Neuronal stem cell (in vitro differentiated cells): Measurements from ENCODE around the gene DDX47.
"Not testable (repeated sequence)": the region's sequence is repeated elsewhere in the genome, so short reads cannot be mapped to it uniquely, and the experiment has no call there.

Experiments
- DNase-seq: peaks from one replicate; pipeline ENCODE4 v3.0.0-alpha.2; 2013; ENCODE audit warnings: low spot score
- H2AFZ ChIP-seq: one replicate; pipeline ENCODE4 v1.6.1; 2013; ENCODE audit warnings: mild to moderate bottlenecking, low read length, inconsistent platforms
- H2AK5ac ChIP-seq: 2 replicates; pipeline ENCODE4 v1.6.1; 2013; ENCODE audit warnings: low read depth, mild to moderate bottlenecking, inconsistent platforms, low read length, moderate library complexity, mixed read lengths
- H2BK120ac ChIP-seq: 2 replicates; pipeline ENCODE4 v1.6.1; 2013; ENCODE audit warnings: low read depth, mild to moderate bottlenecking, inconsistent platforms, low read length, moderate library complexity, mixed read lengths
- H2BK12ac ChIP-seq: one replicate; pipeline ENCODE4 v1.6.1; 2013; ENCODE audit warnings: low read length, inconsistent platforms
- H2BK15ac ChIP-seq: 2 replicates; pipeline ENCODE4 v1.6.1; 2013; ENCODE audit warnings: mild to moderate bottlenecking, low read length, inconsistent platforms, mixed read lengths
- H2BK5ac ChIP-seq: one replicate; pipeline ENCODE4 v1.6.1; 2013; ENCODE audit warnings: inconsistent platforms, mild to moderate bottlenecking, low read length, moderate library complexity
- H3K14ac ChIP-seq: one replicate; pipeline ENCODE4 v1.6.1; 2013; ENCODE audit warnings: low read length, inconsistent platforms
- H3K18ac ChIP-seq: 2 replicates; pipeline ENCODE4 v1.6.1; 2013; ENCODE audit warnings: low read length, inconsistent platforms
- H3K23ac ChIP-seq: 2 replicates; pipeline ENCODE4 v1.6.1; 2013; ENCODE audit warnings: low read depth, mild to moderate bottlenecking, mixed read lengths, low read length, inconsistent platforms; ENCODE audit not compliant: poor library complexity
- H3K27ac ChIP-seq: replicated peaks from 3 replicates; pipeline ENCODE4 v1.5.1; 2013; ENCODE audit warnings: low read length, inconsistent platforms
- H3K27me3 ChIP-seq, 3 experiments: 2 replicates each; pipeline ENCODE4 v1.6.1; 2013; ENCODE audit warnings: low read length in 3 of 3, mild to moderate bottlenecking in 2 of 3, inconsistent platforms in 1 of 3, low read depth in 1 of 3, mixed read lengths in 1 of 3, moderate library complexity in 1 of 3; ENCODE audit not compliant: control insufficient read depth in 3 of 3, insufficient read depth in 3 of 3
- H3K36me3 ChIP-seq, 2 donors: replicated peaks in 1 of 2; 2 replicates each; pipeline ENCODE4 v1.6.1; 2013; ENCODE audit warnings: low read length in 2 of 2; ENCODE audit not compliant: control insufficient read depth in 2 of 2, insufficient read depth in 2 of 2
- H3K4ac ChIP-seq: 2 replicates; pipeline ENCODE4 v1.6.1; 2013; ENCODE audit warnings: inconsistent platforms, mild to moderate bottlenecking, low read length, moderate library complexity
- H3K4me1 ChIP-seq, 2 donors: 1 replicate in 1 of 2; 2 replicates in 1 of 2; pipeline ENCODE4 v1.6.1; 2013; ENCODE audit warnings: low read length in 2 of 2, low read depth in 1 of 2; ENCODE audit not compliant: control insufficient read depth in 2 of 2, insufficient read depth in 1 of 2
- H3K4me2 ChIP-seq: one replicate; pipeline ENCODE4 v1.6.1; 2013; ENCODE audit warnings: mild to moderate bottlenecking, low read length, inconsistent platforms; ENCODE audit not compliant: insufficient read depth, poor library complexity, severe bottlenecking
- H3K4me3 ChIP-seq, 2 donors: 2 replicates each; pipeline ENCODE4 v1.5.1; 2013; ENCODE audit warnings: low read length in 2 of 2, mild to moderate bottlenecking in 2 of 2, inconsistent platforms in 1 of 2, moderate library complexity in 1 of 2
- H3K79me1 ChIP-seq: one replicate; pipeline ENCODE4 v1.6.1; 2013; ENCODE audit warnings: low read depth, mild to moderate bottlenecking, inconsistent platforms, low read length, moderate library complexity
- H3K9ac ChIP-seq: one replicate; pipeline ENCODE4 v1.6.1; 2013; ENCODE audit warnings: mild to moderate bottlenecking, low read depth, low read length, inconsistent platforms; ENCODE audit not compliant: poor library complexity
- H3K9me3 ChIP-seq, 2 donors: replicated peaks in 1 of 2; 2 replicates each; pipeline versions ENCODE3 to v1.6.1; 2013; ENCODE audit warnings: low read length in 2 of 2, mild to moderate bottlenecking in 2 of 2, inconsistent platforms in 1 of 2, low read depth in 1 of 2, mixed read lengths in 1 of 2, moderate library complexity in 1 of 2; ENCODE audit not compliant: control insufficient read depth in 2 of 2, insufficient read depth in 1 of 2
- H4K8ac ChIP-seq: one replicate; pipeline ENCODE4 v1.6.1; 2013; ENCODE audit warnings: low read depth, mild to moderate bottlenecking, inconsistent platforms, low read length, moderate library complexity
- H4K91ac ChIP-seq: one replicate; pipeline ENCODE4 v1.6.1; 2013; ENCODE audit warnings: low read length, low read depth, mild to moderate bottlenecking, inconsistent platforms; ENCODE audit not compliant: poor library complexity
- WGBS, 2 donors: extraction: QIAGEN DNeasy Blood & Tissue Kit; methylation state at CpG; one replicate each; pipeline ENCODE4 v1.1.7; 2013; ENCODE audit warnings: missing lambda C conversion rate in 2 of 2, mixed read lengths in 1 of 2; ENCODE audit not compliant: insufficient read length in 2 of 2, insufficient replicate concordance in 1 of 2; ENCODE audit errors: extremely low coverage in 2 of 2; 5-methylcytosine and 5-hydroxymethylcytosine counted together

Gene DDX47

GRCh38 chr12:12820376-12820775 lies 7.2 kb downstream of the DDX47 start:
- peaks cover 18 to 91% of the 10 kb centered on the region in 2 donors for H3K36me3 ChIP-seq
- H3K27ac ChIP-seq, DNase-seq, H4K91ac ChIP-seq, H2BK12ac ChIP-seq, H4K8ac ChIP-seq, H2AFZ ChIP-seq, H3K4me3 ChIP-seq, H3K14ac ChIP-seq, H3K23ac ChIP-seq, H3K9ac ChIP-seq, H2BK5ac ChIP-seq, H3K79me1 ChIP-seq, H3K4me2 ChIP-seq, H2AK5ac ChIP-seq, H3K4ac ChIP-seq, H3K27me3 ChIP-seq, H2BK15ac ChIP-seq, H3K4me1 ChIP-seq, H3K9me3 ChIP-seq, H3K18ac ChIP-seq, H2BK120ac ChIP-seq: not testable (repeated sequence)
- WGBS, 2 donors: no CpG with 5 or more reads among the region's 11 CpGs

GRCh38 chr12:12821975-12822374 lies 8.8 kb downstream of the DDX47 start:
- no CpG with 5 or more reads among the region's 6 CpGs for WGBS, 2 donors
- peaks cover 24 to 91% of the 10 kb centered on the region in 2 donors for H3K36me3 ChIP-seq
- no peak overlapping the region for H3K4me2 ChIP-seq

GRCh38 chr12:12822886-12823285 lies 9.7 kb downstream of the DDX47 start:
- WGBS, 2 donors: no CpG with 5 or more reads among the region's 4 CpGs
- Histone ChIP-seq H3K14ac (no peak overlapping the region), H3K4me2 (no peak overlapping the region), H3K4me3 (no peak overlapping the region), H2BK120ac (no peak overlapping the region), H2BK5ac (no peak overlapping the region), H3K27ac (no peak overlapping the region), H3K4me1 (no peaks in the 10 kb centered on the region), H3K9ac (no peak overlapping the region), H4K8ac (no peak overlapping the region), H3K79me1 (no peaks in the 10 kb centered on the region), H3K27me3 (no peaks in the 10 kb centered on the region), H3K23ac (no peak overlapping the region), H3K4ac (no peak overlapping the region), H2BK15ac (no peak overlapping the region), H3K9me3 (no peaks in the 10 kb centered on the region), H4K91ac (no peak overlapping the region), H2AFZ (no peak overlapping the region), H3K36me3 (peaks cover 30 to 91% of the 10 kb centered on the region in 2 donors), H3K18ac (no peak overlapping the region), H2AK5ac (no peak overlapping the region), H2BK12ac (no peak overlapping the region)
- DNase-seq: no peak

More at GRCh38 chr12:12821975-12822374, 8.8 kb downstream of the DDX47 start:
- Histone ChIP-seq H3K23ac (no peak overlapping the region), H2BK12ac (no peak overlapping the region), H2BK5ac (no peak overlapping the region), H3K4me3 (no peak overlapping the region), H3K14ac (no peak overlapping the region), H2BK15ac (no peak overlapping the region), H2BK120ac (no peak overlapping the region), H3K18ac (no peak overlapping the region), H3K9me3 (no peaks in the 10 kb centered on the region), H2AFZ (no peak overlapping the region), H3K27me3 (no peaks in the 10 kb centered on the region), H2AK5ac (no peak overlapping the region), H3K4ac (no peak overlapping the region), H4K91ac (no peak overlapping the region), H3K79me1 (no peaks in the 10 kb centered on the region), H4K8ac (no peak overlapping the region), H3K27ac (no peak overlapping the region), H3K4me1 (no peaks in the 10 kb centered on the region), H3K9ac (no peak overlapping the region)
- DNase-seq: no peak

GRCh38 chr12:12823300-12823699 lies 10.2 kb downstream of the DDX47 start:
- no peak overlapping the region for H3K4me3 ChIP-seq
- H3K79me1 ChIP-seq: no peaks in the 10 kb centered on the region
- H4K91ac ChIP-seq: no peak overlapping the region
- no peak overlapping the region for H3K4ac ChIP-seq
- no peaks in the 10 kb centered on the region for H3K4me1 ChIP-seq
- no peaks in the 10 kb centered on the region for H3K9me3 ChIP-seq
- H3K36me3 ChIP-seq: peaks cover 30 to 93% of the 10 kb centered on the region in 2 donors
- no peak overlapping the region for H3K9ac ChIP-seq
- no peak overlapping the region for H2BK12ac ChIP-seq
- H3K18ac ChIP-seq: no peak overlapping the region
- WGBS, 2 donors: no CpG with 5 or more reads among the region's 2 CpGs
- no peak overlapping the region for H2AFZ ChIP-seq
- H3K27me3 ChIP-seq: no peaks in the 10 kb centered on the region
- H2BK120ac ChIP-seq: no peak overlapping the region
- no peak for DNase-seq
- H3K23ac ChIP-seq: no peak overlapping the region
- H4K8ac ChIP-seq: no peak overlapping the region
- H2BK5ac ChIP-seq: no peak overlapping the region
- no peak overlapping the region for H3K14ac ChIP-seq
- H3K27ac ChIP-seq: no peak overlapping the region
- H3K4me2 ChIP-seq: no peak overlapping the region
- H2BK15ac ChIP-seq: no peak overlapping the region
- no peak overlapping the region for H2AK5ac ChIP-seq
